Activated naive CD8-positive, alpha-beta T cell treated with anti-CD3 and anti-CD28 coated beads, Interleukin-2, amount 10 ng/mL, durations not matched to agents 7 days and 5 days (primary cell): ENCODE measurements around the gene SIN3B. TPM values are rescaled to one million over a fixed set of nuclear protein-coding genes. Genes with fewer than 3 reads are reported as not detected.

Experiments used
- ATAC-seq: fragments of 150-1000 bp; cut with Tn5 transposase; one replicate; pipeline ENCODE4 v1.10.0; 2021; ENCODE audit warnings: low read depth, moderate library complexity
- POLR2A ChIA-PET: fragments of 350-600 bp; sonication (Branson Sonifier 250); formaldehyde crosslinking; loops from one replicate; lab custom pipeline; 2021; ENCODE audit warnings: antibody characterized with exemption; lab: Charles Lee
- DNase-seq: peaks from one replicate; pipeline ENCODE4 v3.0.0; 2021
- H3K27ac Mint-ChIP-seq: one replicate; pipeline ENCODE4 v1.8.0; 2022; ENCODE audit warnings: mild to moderate bottlenecking, mixed read lengths
- H3K27me3 Mint-ChIP-seq: one replicate; pipeline ENCODE4 v1.8.0; 2022; ENCODE audit warnings: mild to moderate bottlenecking, moderate library complexity, mixed read lengths
- H3K36me3 Mint-ChIP-seq: one replicate; pipeline ENCODE4 v1.8.0; 2021; ENCODE audit warnings: mild to moderate bottlenecking, mixed read lengths
- H3K4me1 Mint-ChIP-seq: one replicate; pipeline ENCODE4 v1.8.0; 2021; ENCODE audit warnings: mixed read lengths
- H3K4me3 Mint-ChIP-seq: one replicate; pipeline ENCODE4 v1.8.0; 2022; ENCODE audit warnings: mild to moderate bottlenecking, moderate library complexity, mixed read lengths
- H3K9me3 Mint-ChIP-seq: one replicate; pipeline ENCODE4 v1.8.0; 2021; ENCODE audit warnings: mixed read lengths
- total RNA-seq, 2 experiments: library from RNA; stranded (reverse); gene quantifications; one replicate each; pipeline ENCODE4 v1.2.3, GENCODE V29; 2021

Gene SIN3B
- total RNA-seq, 2 experiments from 2014 or later: 49.3 to 50.3 TPM

DNA sequence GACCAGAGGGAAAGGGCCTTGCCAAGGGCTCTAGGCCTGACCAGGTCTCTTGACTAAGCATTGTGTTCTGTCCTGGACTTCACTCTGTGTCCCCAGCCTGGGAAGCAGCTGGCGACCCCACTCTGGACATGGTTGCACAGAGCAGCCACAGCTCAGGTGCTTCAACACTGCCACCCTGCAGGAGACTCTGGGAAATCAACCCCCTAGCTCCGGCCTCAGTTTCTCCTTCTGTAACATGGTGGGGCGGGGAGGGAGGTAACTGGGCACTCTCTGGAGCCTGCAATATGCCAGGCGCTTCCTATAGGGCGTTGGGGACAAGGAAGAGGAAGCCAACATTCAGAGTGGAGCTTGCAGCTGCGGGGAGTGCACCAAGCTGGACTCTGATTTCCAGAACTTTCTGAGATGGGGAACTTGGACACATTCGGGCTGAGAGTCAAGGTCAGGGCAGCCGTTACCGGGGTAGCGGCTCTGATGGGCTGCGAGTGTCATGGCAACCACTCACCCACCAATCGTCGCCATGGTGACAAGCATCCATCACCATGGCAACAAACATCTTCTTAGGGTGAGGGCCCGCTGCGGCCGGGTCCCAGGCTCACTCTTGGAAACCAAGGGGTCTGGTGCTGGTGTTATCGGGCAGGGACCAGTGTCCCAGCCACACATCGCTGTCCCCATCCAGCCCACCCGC, 72.4 kb downstream of the SIN3B start:
- POLR2A ChIA-PET: no interaction called here
- ATAC-seq (no peak), DNase-seq (no peak)
- Mint-ChIP-seq H3K36me3 (no peaks in the 10 kb centered on the region), H3K9me3 (no peaks in the 10 kb centered on the region), H3K27ac (no peak overlapping the region), H3K27me3 (peaks cover 12% of the 10 kb centered on the region), H3K4me3 (no peak overlapping the region), H3K4me1 (peaks cover 13% of the 10 kb centered on the region)

DNA sequence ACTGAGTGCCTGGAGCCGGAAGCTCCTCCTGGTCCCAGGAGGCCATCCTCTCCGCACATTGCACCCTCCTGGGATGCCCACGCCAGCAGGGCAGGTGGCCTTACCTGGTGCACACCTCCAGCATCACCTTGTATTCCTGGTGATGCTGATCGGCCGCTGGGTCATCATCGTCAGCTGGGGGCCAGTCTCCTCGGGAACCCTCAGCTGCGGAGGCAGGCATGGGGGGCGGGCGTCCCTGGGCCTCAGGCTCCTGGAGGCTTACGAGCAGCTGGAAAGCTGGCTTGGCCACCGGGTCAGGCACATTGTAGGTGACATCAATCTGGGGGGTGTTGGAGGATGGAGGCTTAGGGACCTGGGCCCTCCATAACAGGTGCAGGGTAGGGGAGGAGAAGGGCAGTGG, 73.3 kb downstream of the SIN3B start:
- Mint-ChIP-seq H3K36me3 (no peaks in the 10 kb centered on the region), H3K4me3 (no peak overlapping the region), H3K4me1 (peaks cover 13% of the 10 kb centered on the region), H3K27me3 (peaks cover 10% of the 10 kb centered on the region), H3K9me3 (no peaks in the 10 kb centered on the region), H3K27ac (no peak overlapping the region)
- ATAC-seq: no peak
- no peak for DNase-seq
- POLR2A ChIA-PET: no interaction called here

DNA sequence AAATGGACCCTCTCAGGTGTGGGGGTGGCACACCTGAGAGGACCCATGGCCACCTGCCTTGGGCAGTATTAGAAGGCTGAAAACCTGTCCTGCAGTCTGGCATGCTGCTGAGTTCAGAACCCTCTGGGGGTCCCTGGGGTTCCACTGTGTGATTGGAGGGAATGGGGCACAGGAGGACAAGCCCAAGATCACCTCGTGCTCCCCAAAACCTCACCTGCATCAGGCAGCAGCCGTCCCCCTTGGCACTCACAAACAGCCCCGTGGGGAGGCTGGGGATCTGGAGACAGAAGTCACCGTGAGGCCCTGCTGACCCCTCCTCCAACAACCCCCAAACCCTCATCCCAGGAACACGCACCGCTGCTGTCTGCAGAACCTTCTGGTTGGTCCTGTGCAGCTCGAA, 74.1 kb downstream of the SIN3B start:
- DNase-seq (no peak), ATAC-seq (no peak)
- peaks cover 12% of the 10 kb centered on the region for H3K4me1 Mint-ChIP-seq
- H3K27ac Mint-ChIP-seq: no peak overlapping the region
- no peaks in the 10 kb centered on the region for H3K9me3 Mint-ChIP-seq
- H3K27me3 Mint-ChIP-seq: peaks cover 6% of the 10 kb centered on the region
- no peak overlapping the region for H3K4me3 Mint-ChIP-seq
- POLR2A ChIA-PET: no interaction called here
- no peaks in the 10 kb centered on the region for H3K36me3 Mint-ChIP-seq

GRCh38 chr19:16904599-16904998, 75.4 kb downstream of the SIN3B start:
- no peak for ATAC-seq
- no peak for DNase-seq
- POLR2A ChIA-PET: no interaction called here
- Mint-ChIP-seq H3K4me3 (no peak overlapping the region), H3K4me1 (peaks cover 5% of the 10 kb centered on the region), H3K27me3 (no peaks in the 10 kb centered on the region), H3K36me3 (no peaks in the 10 kb centered on the region), H3K9me3 (no peaks in the 10 kb centered on the region), H3K27ac (no peak overlapping the region)

DNA sequence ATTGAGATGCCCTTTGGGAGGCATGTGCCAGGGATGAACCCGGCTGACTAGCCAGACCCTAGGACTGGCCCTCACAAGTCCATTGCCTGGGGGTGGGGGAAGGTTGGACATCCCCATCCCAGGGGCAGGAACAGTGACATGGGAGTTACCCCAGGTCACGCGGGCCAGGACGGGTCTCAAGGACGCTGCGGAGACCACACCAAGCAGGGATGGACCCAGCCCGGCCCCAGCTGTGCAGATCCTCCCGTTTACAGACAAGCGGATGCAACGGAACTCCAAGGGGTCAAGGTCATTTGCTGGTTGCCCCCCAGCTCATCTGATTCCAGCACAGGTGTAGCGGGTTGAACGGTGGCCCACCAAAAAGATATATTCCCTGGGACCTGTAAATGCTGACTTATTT, 79.6 kb downstream of the SIN3B start:
- Mint-ChIP-seq H3K27me3 (no peaks in the 10 kb centered on the region), H3K27ac (no peak overlapping the region), H3K36me3 (no peaks in the 10 kb centered on the region), H3K4me3 (no peak overlapping the region), H3K9me3 (peaks cover 11% of the 10 kb centered on the region), H3K4me1 (no peaks in the 10 kb centered on the region)
- DNase-seq: no peak
- ATAC-seq: no peak
- POLR2A ChIA-PET: no interaction called here

DNA sequence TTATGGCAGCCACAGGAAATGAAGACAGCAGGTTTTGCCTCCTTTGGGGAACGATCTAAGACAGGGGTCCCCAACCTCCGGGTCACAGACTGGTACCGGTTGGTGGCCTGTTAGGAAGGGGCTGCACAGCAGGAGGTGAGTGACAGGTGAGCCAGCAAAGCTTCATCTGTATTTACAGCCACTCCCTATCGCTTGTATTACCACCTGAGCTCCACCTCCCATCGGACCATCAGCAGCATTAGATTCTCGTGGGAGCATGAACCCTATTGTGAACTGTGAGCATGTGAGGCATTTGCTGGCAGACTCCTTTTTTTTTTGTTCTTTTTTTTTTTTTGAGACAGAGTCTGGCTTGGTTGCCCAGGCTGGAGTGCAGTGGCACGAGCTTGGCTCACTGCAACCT, 81.8 kb downstream of the SIN3B start:
- POLR2A ChIA-PET: no interaction called here

DNA sequence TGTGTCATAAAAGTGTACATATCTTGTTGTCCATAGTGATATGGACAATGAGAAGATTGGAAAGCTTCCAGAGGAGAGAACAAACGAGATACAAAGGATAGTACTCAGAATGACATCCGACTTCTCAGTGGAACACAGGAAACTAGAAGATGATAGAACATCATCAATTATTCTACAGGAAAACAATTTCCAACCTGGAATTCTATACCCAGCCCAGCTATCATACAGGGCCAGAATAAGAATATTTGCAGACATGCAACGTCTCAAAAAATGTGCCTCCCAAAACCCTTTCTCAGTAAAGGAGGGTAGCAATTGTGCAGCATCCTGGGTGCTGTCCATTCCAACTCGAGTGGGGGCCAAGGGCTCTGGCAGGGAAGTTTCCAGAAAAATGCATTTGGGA, 83.6 kb downstream of the SIN3B start:
- no peaks in the 10 kb centered on the region for H3K36me3 Mint-ChIP-seq
- no peak overlapping the region for H3K27ac Mint-ChIP-seq
- no peak overlapping the region for H3K4me3 Mint-ChIP-seq
- peaks cover 2% of the 10 kb centered on the region for H3K27me3 Mint-ChIP-seq
- ATAC-seq (no peak), DNase-seq (no peak)
- peaks cover 14% of the 10 kb centered on the region for H3K9me3 Mint-ChIP-seq
- POLR2A ChIA-PET: no interaction called here
- H3K4me1 Mint-ChIP-seq: no peaks in the 10 kb centered on the region

More for the DNA sequence above, 81.8 kb downstream of the SIN3B start:
- Mint-ChIP-seq H3K9me3 (peaks cover 14% of the 10 kb centered on the region), H3K27ac (no peak overlapping the region), H3K4me3 (no peak overlapping the region), H3K36me3 (no peaks in the 10 kb centered on the region), H3K4me1 (no peaks in the 10 kb centered on the region), H3K27me3 (no peaks in the 10 kb centered on the region)
- DNase-seq (no peak), ATAC-seq (no peak)

DNA sequence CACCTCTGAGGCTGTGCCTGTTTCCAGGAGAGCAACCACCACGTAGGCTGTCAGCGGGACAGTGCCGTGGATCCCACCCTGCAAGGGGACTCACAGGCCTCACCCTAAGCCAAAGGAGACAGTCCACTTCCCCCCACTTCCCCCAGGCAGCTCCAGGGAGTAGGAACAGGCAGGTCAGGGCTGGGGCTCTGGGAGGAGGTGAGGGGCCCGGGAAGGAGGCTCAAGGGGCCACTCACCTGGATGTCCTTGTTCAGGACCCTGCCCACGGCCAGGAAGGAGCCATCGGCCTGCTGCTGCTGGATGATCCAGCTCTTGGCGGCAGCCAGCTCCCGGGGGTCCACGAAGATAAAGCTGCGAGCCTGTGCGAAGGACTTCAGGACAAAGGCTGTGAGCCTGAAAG, 85.2 kb downstream of the SIN3B start:
- ATAC-seq (no peak), DNase-seq (no peak)
- POLR2A ChIA-PET: no interaction called here
- no peak overlapping the region for H3K4me3 Mint-ChIP-seq
- H3K4me1 Mint-ChIP-seq: no peaks in the 10 kb centered on the region
- peaks cover 2% of the 10 kb centered on the region for H3K27me3 Mint-ChIP-seq
- H3K9me3 Mint-ChIP-seq: peaks cover 16% of the 10 kb centered on the region
- no peaks in the 10 kb centered on the region for H3K36me3 Mint-ChIP-seq
- no peak overlapping the region for H3K27ac Mint-ChIP-seq

DNA sequence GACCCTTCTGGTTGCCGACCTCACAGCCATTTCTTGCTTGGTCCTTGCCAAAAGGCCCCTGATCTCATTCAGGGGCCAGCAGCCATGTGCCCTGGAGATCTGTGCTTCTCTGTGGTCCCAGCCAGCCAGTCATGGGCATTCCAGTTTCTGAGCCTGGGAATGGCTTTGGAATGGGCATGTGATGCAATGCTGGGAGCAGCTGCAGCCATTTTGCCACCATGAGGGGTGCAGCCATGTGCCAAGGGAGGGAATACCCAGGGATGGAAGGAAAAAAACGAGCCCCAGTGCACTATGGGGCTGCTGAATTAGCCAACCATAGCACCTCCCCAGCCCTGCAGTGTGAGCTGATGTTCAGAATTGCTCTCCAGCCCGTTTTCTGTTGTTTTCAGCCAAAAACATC, 85.9 kb downstream of the SIN3B start:
- ATAC-seq (no peak), DNase-seq (no peak)
- POLR2A ChIA-PET: no interaction called here
- H3K27me3 Mint-ChIP-seq: peaks cover 2% of the 10 kb centered on the region
- H3K4me3 Mint-ChIP-seq: no peak overlapping the region
- H3K27ac Mint-ChIP-seq: no peak overlapping the region
- H3K36me3 Mint-ChIP-seq: no peaks in the 10 kb centered on the region
- no peaks in the 10 kb centered on the region for H3K4me1 Mint-ChIP-seq
- H3K9me3 Mint-ChIP-seq: peaks cover 16% of the 10 kb centered on the region

- DNase-seq (no peak), ATAC-seq (no peak)
- Mint-ChIP-seq H3K9me3 (peaks cover 16% of the 10 kb centered on the region), H3K27me3 (peaks cover 2% of the 10 kb centered on the region), H3K4me1 (no peaks in the 10 kb centered on the region), H3K27ac (no peak overlapping the region), H3K36me3 (no peaks in the 10 kb centered on the region), H3K4me3 (no peak overlapping the region)
- POLR2A ChIA-PET: no interaction called here
Observed at GRCh38 chr19:16915734-16916133, 86.5 kb downstream of the SIN3B start.

DNA sequence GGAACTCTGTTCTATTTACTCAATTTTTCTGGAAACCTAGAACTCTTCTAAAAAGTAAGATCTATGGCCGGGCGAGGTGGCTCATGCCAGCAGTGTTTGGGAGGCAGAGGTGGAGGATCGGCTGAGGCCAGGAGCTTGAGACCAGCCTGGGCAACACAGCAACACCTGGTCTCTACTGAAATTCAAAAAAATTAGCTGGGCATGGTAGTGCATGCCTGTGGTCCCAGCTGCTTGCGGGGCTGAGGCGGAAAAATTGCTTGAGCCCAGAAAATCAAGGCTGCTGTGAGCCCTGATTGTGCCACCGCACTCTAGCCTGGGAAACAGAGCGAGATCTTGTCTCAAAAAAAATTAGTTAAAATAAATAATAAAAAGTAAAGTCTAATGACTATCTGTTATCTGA, 88.2 kb downstream of the SIN3B start:
- POLR2A ChIA-PET: no interaction called here
- DNase-seq (no peak), ATAC-seq (no peak)

GRCh38 chr19:16919496-16919895, 90.3 kb downstream of the SIN3B start:
- Mint-ChIP-seq H3K27me3 (peaks cover 2% of the 10 kb centered on the region), H3K4me3 (no peak overlapping the region), H3K9me3 (peaks cover 2% of the 10 kb centered on the region), H3K36me3 (no peaks in the 10 kb centered on the region), H3K4me1 (no peaks in the 10 kb centered on the region), H3K27ac (no peak overlapping the region)
- DNase-seq: no peak
- POLR2A ChIA-PET: no interaction called here
- no peak for ATAC-seq

More for the DNA sequence above, 88.2 kb downstream of the SIN3B start:
- H3K27ac Mint-ChIP-seq: no peak overlapping the region
- no peaks in the 10 kb centered on the region for H3K36me3 Mint-ChIP-seq
- H3K4me1 Mint-ChIP-seq: no peaks in the 10 kb centered on the region
- H3K9me3 Mint-ChIP-seq: peaks cover 13% of the 10 kb centered on the region
- no peak overlapping the region for H3K4me3 Mint-ChIP-seq
- peaks cover 2% of the 10 kb centered on the region for H3K27me3 Mint-ChIP-seq

DNA sequence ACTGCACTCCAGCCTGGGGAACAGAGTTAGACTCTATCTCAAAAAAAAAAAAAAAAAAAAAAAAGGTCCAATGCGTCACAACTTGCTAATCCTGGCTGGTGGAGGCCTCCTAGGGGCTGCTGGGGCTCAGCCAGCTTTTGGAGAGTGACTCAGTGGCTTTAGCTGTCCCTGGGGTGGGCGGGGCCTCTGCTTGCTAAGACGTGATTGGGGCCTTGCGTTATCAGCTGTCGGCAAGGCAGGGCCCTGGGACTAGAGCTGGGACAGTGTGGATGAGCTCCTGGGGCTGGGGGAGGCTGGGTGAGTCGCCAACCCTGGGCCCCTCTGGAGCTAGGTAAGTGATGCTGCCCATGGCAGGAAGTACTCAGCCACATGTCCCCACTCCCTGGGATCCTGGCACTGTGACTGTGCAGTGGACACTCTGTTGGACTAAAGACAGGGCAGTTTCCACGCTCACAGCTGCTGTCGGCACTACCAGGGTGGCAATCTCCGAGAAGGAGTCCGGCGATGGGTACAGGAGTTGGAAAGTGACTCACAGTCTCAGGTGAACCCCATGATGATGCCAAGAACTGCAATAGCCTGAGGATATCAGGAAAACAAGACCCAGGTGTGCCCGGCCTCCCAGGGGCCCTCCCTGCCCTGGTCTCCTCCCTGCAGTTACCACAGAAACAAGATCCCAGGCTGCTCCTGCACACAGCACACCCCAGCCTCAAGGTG, 91.8 kb downstream of the SIN3B start:
- peaks cover 5% of the 10 kb centered on the region for H3K9me3 Mint-ChIP-seq
- H3K4me1 Mint-ChIP-seq: no peaks in the 10 kb centered on the region
- H3K27ac Mint-ChIP-seq: no peak overlapping the region
- DNase-seq (no peak), ATAC-seq (no peak)
- POLR2A ChIA-PET: interaction anchor here (0.7 kb wide), 1 partner anchor 33 kb away, joined by 3 read pairs; no protein-coding TSS in a partner anchor
- H3K27me3 Mint-ChIP-seq: peaks cover 2% of the 10 kb centered on the region
- no peak overlapping the region for H3K4me3 Mint-ChIP-seq
- H3K36me3 Mint-ChIP-seq: no peaks in the 10 kb centered on the region
